ENCODE results near the gene SBF2. TPM values are rescaled to one million over a fixed set of nuclear protein-coding genes. Genes with fewer than 3 reads are reported as not detected.

The SBF2 gene
- total and polyA plus RNA-seq, 9 of the 15 experiments (the other 6 are each of a cell fraction or from before 2014, with no cell fraction given): 0.80 to 9.5 (median 5.0) TPM

DNA sequence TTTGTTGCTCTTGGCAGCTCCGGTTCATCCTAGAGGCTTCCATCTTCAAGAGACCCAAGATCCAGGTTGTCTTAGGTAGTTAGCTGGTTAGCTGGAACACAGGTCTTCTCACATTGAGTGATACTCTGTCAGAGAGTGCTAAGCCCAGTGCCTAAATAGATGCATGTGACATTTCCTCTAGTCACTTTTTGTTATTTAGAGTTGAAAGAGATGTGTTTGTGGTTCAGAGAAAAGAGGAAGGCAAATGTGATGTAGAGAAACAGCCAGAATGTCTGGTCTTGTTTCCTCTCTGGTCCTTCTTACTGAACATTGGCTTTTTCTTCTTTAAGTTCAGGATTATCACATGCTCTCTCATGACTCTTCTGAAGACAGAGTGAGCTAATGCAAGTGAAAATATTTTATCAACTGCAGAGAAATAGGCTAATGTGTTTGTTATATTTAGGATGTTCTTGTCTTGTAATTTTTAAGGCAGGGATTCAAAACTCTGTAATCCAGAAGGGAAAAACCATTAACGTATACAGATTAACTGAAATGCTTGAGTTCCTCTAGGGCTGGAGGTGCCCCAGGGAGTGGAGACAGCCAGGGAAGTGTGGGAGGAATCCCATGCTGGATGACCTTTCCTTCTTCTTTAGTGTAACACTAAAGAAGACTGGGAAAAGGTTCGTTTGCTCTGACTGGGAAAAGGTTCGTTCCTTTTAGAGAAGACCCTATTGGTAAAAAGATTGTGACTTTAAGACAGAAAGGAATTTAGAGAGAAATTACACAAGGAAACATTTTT is 554.7 kb downstream of the SBF2 start (continued):
- TF ChIP-seq, protein P1, sequence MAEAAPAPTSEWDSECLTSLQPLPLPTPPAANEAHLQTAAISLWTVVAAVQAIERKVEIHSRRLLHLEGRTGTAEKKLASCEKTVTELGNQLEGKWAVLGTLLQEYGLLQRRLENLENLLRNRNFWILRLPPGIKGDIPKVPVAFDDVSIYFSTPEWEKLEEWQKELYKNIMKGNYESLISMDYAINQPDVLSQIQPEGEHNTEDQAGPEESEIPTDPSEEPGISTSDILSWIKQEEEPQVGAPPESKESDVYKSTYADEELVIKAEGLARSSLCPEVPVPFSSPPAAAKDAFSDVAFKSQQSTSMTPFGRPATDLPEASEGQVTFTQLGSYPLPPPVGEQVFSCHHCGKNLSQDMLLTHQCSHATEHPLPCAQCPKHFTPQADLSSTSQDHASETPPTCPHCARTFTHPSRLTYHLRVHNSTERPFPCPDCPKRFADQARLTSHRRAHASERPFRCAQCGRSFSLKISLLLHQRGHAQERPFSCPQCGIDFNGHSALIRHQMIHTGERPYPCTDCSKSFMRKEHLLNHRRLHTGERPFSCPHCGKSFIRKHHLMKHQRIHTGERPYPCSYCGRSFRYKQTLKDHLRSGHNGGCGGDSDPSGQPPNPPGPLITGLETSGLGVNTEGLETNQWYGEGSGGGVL (CRISPR knock-in tag; IDR thresholded peaks at IDR 0.05): no peak
- TF ChIP-seq KAT8 (IDR thresholded peaks at IDR 0.05; ENCODE audit: low read depth) (no peak), SMARCB1 (IDR thresholded peaks at IDR 0.05; ENCODE audit: insufficient read length, low read depth) (no peak)

DNA sequence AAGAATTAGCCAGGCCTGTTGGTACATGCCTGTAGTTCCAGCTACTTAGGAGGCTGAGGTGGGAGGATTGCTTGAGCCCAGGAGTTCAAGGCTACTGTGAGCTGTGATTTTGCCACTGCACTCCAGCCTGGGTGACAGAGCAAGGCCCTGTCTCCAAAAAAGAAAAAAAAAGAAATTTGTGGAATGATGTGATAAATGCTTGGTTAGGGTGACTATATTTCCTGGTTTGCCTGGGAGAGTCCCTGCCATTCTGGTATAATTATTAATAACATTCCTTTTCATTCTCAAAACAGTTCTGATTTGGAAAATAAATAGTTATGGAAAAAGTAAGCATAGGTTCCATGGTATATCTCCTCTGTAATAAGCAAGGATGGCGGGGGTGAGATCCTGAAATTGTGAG is 555.3 kb downstream of the SBF2 start:
- no peaks in the 10 kb centered on the region for H3K79me2 ChIP-seq (ENCODE audit: control insufficient read depth, insufficient read depth, low read length)
- POLR2A ChIA-PET: no interaction called here
- no peak for DNase-seq (ENCODE audit: extremely low read depth in 1 of 4, low spot score in 3 of 4)

More for the DNA sequence above, 555.3 kb downstream of the SBF2 start:
- H3K27me3 ChIP-seq (ENCODE audit: control insufficient read depth in 2 of 2, insufficient read depth in 2 of 2, low read length in 2 of 2): no peaks in the 10 kb centered on the region
- BruUV-seq (replicated peaks): no TSS peak
- H3K36me3 ChIP-seq (ENCODE audit: control insufficient read depth, insufficient read depth, low read length): no peaks in the 10 kb centered on the region
- in situ Hi-C loops (cut with MboI): no loop called here
- H3K4me2 ChIP-seq (ENCODE audit: insufficient read depth, low read length): no peak overlapping the region
- CTCF ChIA-PET (ENCODE audit: low intra/inter-chr PET ratio): no interaction called here
- no peak overlapping the region for H3K4me3 ChIP-seq
- H3K27ac ChIP-seq (ENCODE audit: extremely low read depth, low read depth, low read length): no peak overlapping the region
- ATAC-seq (no peak), FAIRE-seq (no peak)
- H3K4me1 ChIP-seq (replicated peaks in 1 of 2; ENCODE audit: control insufficient read depth in 2 of 2, insufficient read depth in 2 of 2, low read length in 2 of 2): no peaks in the 10 kb centered on the region
- intact Hi-C loops (cut with micrococcal nuclease): no loop called here
- no peak overlapping the region for H3K9ac ChIP-seq (ENCODE audit: insufficient read depth in 1 of 2, low read depth in 2 of 2, low read length in 2 of 2)
- H3K9me3 ChIP-seq (replicated peaks; ENCODE audit: control insufficient read depth, insufficient read depth, low read depth, low read length): peaks cover 7% of the 10 kb centered on the region
- 46% methylated on average over 1 of the region's 1 CpG for WGBS (ENCODE audit: insufficient coverage, low coverage, missing lambda C conversion rate)
- TF ChIP-seq TBP (optimal IDR thresholded peaks at IDR 0.05; ENCODE audit: low read depth, low read length) (no peak), ZBTB1 (CRISPR knock-in tag; IDR thresholded peaks at IDR 0.05; ENCODE audit: borderline replicate concordance, low read depth) (no peak), TAL1 (IDR thresholded peaks at IDR 0.05) (no peak), ZNF316 (IDR thresholded peaks at IDR 0.05) (no peak), CEBPG (CRISPR knock-in tag; IDR thresholded peaks at IDR 0.05) (no peak), CEBPG (tag; conservative IDR thresholded peaks at IDR 0.05 in 1 of 2, IDR thresholded peaks at IDR 0.05 in 1 of 2) (no peak), CBX8 (IDR thresholded peaks at IDR 0.05; ENCODE audit: borderline replicate concordance, extremely low read depth, low read depth, low read length, poor library complexity, severe bottlenecking) (no peak)
- TF ChIP-seq, protein P2, sequence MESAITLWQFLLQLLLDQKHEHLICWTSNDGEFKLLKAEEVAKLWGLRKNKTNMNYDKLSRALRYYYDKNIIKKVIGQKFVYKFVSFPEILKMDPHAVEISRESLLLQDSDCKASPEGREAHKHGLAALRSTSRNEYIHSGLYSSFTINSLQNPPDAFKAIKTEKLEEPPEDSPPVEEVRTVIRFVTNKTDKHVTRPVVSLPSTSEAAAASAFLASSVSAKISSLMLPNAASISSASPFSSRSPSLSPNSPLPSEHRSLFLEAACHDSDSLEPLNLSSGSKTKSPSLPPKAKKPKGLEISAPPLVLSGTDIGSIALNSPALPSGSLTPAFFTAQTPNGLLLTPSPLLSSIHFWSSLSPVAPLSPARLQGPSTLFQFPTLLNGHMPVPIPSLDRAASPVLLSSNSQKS (CRISPR knock-in tag; IDR thresholded peaks at IDR 0.05): no peak
- no peaks in the 10 kb centered on the region for H3K9me1 ChIP-seq (ENCODE audit: control insufficient read depth, insufficient read depth, low read length)
- no peak overlapping the region for H2AFZ ChIP-seq (ENCODE audit: low read depth, low read length)
- H4K20me1 ChIP-seq (replicated peaks; ENCODE audit: control insufficient read depth, insufficient read depth, low read length): no peaks in the 10 kb centered on the region
